Right cardiac atrium (tissue), 5 donors: ENCODE measurements around the gene RGS11. TPM values are rescaled to one million over a fixed set of nuclear protein-coding genes. Genes with fewer than 3 reads are reported as not detected.
A peak's percentile ranks its signal among the peaks of the same experiment; 100 is the strongest.
"Not testable (repeated sequence)": the region's sequence is repeated elsewhere in the genome, so short reads cannot be mapped to it uniquely, and the experiment has no call there.

Source experiments
- ATAC-seq, 2 donors: fragments of 200-7000 bp; cut with Tn5 transposase; one replicate each; pipeline versions ENCODE4 v1.8.0 to v1.9.1; 2020; ENCODE audit warnings: moderate library complexity in 2 of 2, mild to moderate bottlenecking in 1 of 2
- DNase-seq, 3 donors: peaks; one replicate each; pipeline ENCODE4 v3.0.0-alpha.2; 2020
- H3K27ac ChIP-seq: one replicate; pipeline ENCODE4 v1.5.1; 2013; ENCODE audit warnings: mild to moderate bottlenecking, low read length, control low read depth, moderate library complexity
- H3K27me3 ChIP-seq: one replicate; pipeline ENCODE4 v1.6.1; 2013; ENCODE audit not compliant: control insufficient read depth, insufficient read depth
- H3K4me1 ChIP-seq: one replicate; pipeline ENCODE4 v1.6.1; 2013; ENCODE audit warnings: low read length; ENCODE audit not compliant: control insufficient read depth, insufficient read depth
- H3K4me3 ChIP-seq: one replicate; pipeline ENCODE4 v1.5.1; 2013; ENCODE audit warnings: low read length, control low read depth
- H3K9me3 ChIP-seq: one replicate; pipeline ENCODE4 v1.6.1; 2013; ENCODE audit warnings: low read length; ENCODE audit not compliant: control insufficient read depth
- WGBS: extraction: QIAGEN DNeasy Blood & Tissue Kit; methylation state at CpG from one replicate; pipeline ENCODE4 v1.1.7; 2013; 5-methylcytosine and 5-hydroxymethylcytosine counted together
- intact Hi-C, 4 donors: fragments of 100-400 bp; cut with DNase I; formaldehyde crosslinking; loops; one replicate each; pipeline versions ENCODE4 v1.11.0 to v1.14.0; 2022 to 2023
- polyA plus RNA-seq: library from polyadenylated mRNA; stranded (reverse); fragments of 200-250 nt; gene quantifications from one replicate; pipeline ENCODE4 v1.2.3, GENCODE V29; 2013
- total RNA-seq, 4 donors: library from RNA; stranded (reverse); fragmentation: NEBNext Ultra II Directional; extraction: Animal tissue kit (Norgen Biotek cat#: 25700); gene quantifications; one replicate each; pipeline ENCODE4 v1.2.1, GENCODE V29; 2021
- donor health status: healthy with polysubstance abuse.
- donor health status: DM: no; HTN: yes; CAD: no.
- donor health status: DM: no; HTN: no; CAD: no.
- donor health status: DM: no; HTN: yes; CAD: no; lungs with severe emphysema.
- donor health status: DM: yes; HTN: yes; CAD: no.

RGS11 gene
- total and polyA plus RNA-seq, 5 donors: 11.6 to 23.8 (median 15.5) TPM

DNA sequence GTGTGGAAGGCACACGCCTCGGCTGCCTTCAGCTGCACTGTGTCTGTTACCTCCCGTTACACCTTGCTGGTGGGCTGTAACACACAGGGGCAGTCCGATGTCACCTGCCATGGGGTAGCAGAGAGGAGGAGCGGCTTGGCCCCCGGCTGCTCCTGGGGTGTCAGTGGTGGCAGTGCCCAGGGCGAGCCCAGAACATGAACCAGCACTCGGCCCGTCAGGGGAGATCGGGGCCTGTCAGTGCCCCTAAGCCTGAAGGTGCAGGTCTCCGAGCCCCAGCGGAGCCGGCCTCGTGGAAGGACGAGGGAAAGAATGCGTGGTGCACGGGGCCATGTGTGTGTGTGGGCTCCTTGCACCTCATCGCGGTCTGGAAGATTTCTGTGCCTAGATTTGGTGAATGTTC lies 15.4 kb downstream of the RGS11 start:
- H3K9me3 ChIP-seq: no peaks in the 10 kb centered on the region
- DNase-seq (peak in 2 of 3 donors; percentile 30 to 41), ATAC-seq (no peak)
- intact Hi-C loops: no loop called here
- WGBS: 94% methylated on average over 19 of the region's 19 CpGs
- no peak overlapping the region for H3K27ac ChIP-seq
- H3K4me3 ChIP-seq: no peak overlapping the region
- no peaks in the 10 kb centered on the region for H3K4me1 ChIP-seq
- no peaks in the 10 kb centered on the region for H3K27me3 ChIP-seq

GRCh38 chr16:259814-260253 lies 15.9 kb downstream of the RGS11 start:
- ATAC-seq (no peak), DNase-seq (peak in 2 of 3 donors; percentile 16 to 48)
- Histone ChIP-seq H3K4me3 (no peak overlapping the region), H3K27ac (no peak overlapping the region), H3K27me3 (no peaks in the 10 kb centered on the region), H3K9me3 (no peaks in the 10 kb centered on the region), H3K4me1 (no peaks in the 10 kb centered on the region)
- intact Hi-C loops: no loop called here
- WGBS: 93% methylated on average over 13 of the region's 13 CpGs

GRCh38 chr16:259226-259625 lies 16.5 kb downstream of the RGS11 start:
- 78% methylated on average over 10 of the region's 10 CpGs for WGBS

DNA sequence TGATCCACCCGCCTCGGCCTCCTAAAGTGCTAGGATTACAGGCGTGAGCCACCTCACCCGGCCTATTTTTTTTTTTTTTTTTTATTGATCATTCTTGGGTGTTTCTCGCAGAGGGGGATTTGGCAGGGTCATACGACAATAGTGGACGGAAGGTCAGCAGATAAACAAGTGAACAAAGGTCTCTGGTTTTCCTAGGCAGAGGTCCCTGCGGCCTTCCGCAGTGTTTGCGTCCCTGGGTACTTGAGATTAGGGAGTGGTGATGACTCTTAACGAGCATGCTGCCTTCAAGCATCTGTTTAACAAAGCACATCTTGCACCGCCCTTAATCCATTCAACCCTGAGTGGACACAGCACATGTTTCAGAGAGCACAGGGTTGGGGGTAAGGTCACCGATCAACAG lies 17.7 kb downstream of the RGS11 start:
- H3K27me3 ChIP-seq, H3K27ac ChIP-seq, H3K4me1 ChIP-seq, intact Hi-C loops, H3K4me3 ChIP-seq, H3K9me3 ChIP-seq, ATAC-seq, DNase-seq: not testable (repeated sequence)
- WGBS: 91% methylated on average over 11 of the region's 13 CpGs

More at GRCh38 chr16:259226-259625, 16.5 kb downstream of the RGS11 start:
- DNase-seq: no peak
- ATAC-seq: no peak
- Histone ChIP-seq H3K27me3 (no peaks in the 10 kb centered on the region), H3K9me3 (no peaks in the 10 kb centered on the region), H3K27ac (no peak overlapping the region), H3K4me3 (no peak overlapping the region), H3K4me1 (no peaks in the 10 kb centered on the region)
- intact Hi-C loops: no loop called here

DNA sequence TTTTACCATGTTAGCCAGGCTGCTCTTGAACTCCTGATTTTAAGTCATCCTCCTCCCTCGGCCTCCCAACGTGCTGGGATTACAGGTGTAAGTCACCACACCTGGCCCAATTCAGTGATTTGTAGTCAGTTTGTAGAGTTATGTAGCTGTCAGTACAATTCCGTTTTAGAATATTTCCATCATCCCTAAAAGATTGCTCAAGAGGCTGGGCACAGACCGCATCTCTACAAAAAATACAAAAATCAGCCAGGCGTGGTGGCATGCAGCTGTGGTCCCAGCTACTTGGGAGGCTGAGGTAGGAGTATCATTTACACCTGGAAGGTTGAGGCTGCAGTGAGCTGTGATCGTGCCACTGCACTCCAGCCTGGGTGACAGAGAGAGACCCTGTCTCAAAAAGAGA lies 20.6 kb downstream of the RGS11 start:
- no peak for ATAC-seq
- Histone ChIP-seq H3K27me3 (no peaks in the 10 kb centered on the region), H3K4me3 (no peak overlapping the region), H3K9me3 (no peaks in the 10 kb centered on the region), H3K27ac (no peak overlapping the region), H3K4me1 (peaks cover 2% of the 10 kb centered on the region)
- DNase-seq: peak in 1 of 3 donors; percentile 11
- 95% methylated on average over 6 of the region's 6 CpGs for WGBS
- intact Hi-C loops: no loop called here

DNA sequence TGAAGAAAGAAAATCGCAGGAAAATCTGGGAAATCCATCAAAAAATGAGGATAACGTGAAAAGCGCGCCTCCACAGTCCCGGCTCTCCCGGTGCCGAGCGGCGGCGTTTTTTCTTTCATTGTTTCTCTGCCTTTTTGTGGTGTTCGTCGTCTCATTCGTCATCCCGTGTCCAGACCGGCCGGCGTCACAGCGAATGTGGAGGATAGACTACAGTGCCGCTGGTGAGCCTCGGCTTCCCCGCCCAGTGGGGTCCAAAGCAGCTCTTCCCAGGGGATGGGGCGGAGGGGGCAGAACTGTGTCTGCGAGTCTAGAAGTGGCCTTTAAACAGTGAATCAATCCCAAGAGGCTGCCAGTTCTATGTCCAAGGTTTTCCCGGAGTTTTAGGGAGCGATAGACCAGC lies 21.3 kb downstream of the RGS11 start:
- no peaks in the 10 kb centered on the region for H3K27me3 ChIP-seq
- H3K27ac ChIP-seq: no peak overlapping the region
- H3K9me3 ChIP-seq: no peaks in the 10 kb centered on the region
- no peak overlapping the region for H3K4me3 ChIP-seq
- intact Hi-C loops: no loop called here
- DNase-seq (peak in 2 of 3 donors; percentile 46 to 51), ATAC-seq (no peak)
- peaks cover 2% of the 10 kb centered on the region for H3K4me1 ChIP-seq
- 97% methylated on average over 25 of the region's 25 CpGs for WGBS

GRCh38 chr16:253833-254232 lies 21.9 kb downstream of the RGS11 start:
- peak in 2 of 3 donors; percentile 11 to 25 for DNase-seq
- Histone ChIP-seq H3K4me3 (no peak overlapping the region), H3K4me1 (peaks cover 2% of the 10 kb centered on the region), H3K9me3 (no peaks in the 10 kb centered on the region), H3K27me3 (no peaks in the 10 kb centered on the region), H3K27ac (no peak overlapping the region)
- intact Hi-C loops: no loop called here
- 80% methylated on average over 6 of the region's 6 CpGs for WGBS
- peak; percentile 37 to 55 for ATAC-seq

DNA sequence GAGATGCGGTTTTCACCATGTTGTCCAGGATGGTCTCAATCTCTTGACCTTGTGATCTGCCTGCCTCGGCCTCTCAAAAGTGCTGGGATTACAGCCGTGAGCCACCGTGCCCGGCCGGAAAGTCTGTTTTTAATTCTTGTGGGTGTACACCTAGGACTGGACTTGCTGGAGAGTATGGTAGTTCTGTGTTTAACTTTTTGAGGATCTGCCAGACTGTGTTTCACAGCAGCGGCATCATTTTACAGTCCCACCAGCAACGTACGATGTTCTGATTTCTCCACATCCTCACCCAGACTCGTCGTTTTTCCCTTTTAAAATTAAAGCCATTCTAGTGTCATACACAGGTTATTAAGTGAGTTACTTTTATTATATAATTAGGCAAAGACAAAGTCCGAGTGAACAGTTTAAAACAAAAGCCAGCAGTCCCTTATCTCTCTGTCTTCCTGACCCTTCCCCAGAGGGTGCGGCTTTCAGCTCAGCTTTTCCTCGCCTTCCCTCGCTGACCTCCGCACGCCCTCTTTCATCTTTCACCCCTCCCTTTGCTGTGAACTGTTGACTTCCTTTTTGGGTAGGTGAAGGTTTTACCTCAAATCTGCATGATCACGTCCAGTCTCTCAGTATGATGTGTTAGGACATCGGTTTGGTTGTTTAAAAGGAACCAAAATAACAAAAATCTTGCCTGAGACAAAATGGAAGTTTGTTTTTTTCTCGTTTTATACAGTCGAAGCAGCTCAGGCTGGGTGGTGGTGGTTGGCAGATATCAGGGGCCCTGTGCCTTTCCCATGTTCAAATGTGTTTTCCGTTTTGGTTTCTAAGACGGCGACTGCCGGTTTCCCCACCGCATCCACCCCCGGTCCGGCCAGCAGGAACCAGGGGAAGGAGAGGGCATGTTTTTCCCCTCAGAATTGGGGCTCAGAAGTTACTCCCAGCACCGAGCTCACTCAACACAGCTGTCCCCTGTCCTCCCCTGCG lies 23.1 kb downstream of the RGS11 start:
- peak; percentile 39 to 61 (median 55) for DNase-seq
- ATAC-seq: peak; percentile 68 to 94

DNA sequence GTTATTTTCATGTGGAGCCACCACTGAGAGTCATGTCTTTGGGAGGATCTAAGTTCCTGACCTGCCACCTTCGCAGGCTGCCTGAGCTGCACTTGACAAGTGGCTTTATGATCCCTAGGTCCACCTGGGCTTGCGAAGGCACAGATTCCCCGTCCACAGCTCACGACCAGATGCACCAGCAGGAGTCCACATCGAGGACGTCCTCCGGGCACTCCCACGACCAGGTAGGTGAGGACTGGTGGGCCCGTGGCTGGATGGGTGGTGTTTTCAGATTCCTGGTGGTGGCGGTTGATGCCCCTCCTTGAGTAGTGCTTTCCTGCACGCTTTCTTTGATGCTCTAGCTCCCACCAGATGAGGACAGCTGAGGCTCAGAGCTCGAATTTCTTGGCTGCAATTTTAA lies 26.3 kb downstream of the RGS11 start:
- Histone ChIP-seq H3K27ac (no peak overlapping the region), H3K9me3 (no peaks in the 10 kb centered on the region), H3K4me1 (peaks cover 2% of the 10 kb centered on the region), H3K4me3 (no peak overlapping the region), H3K27me3 (no peaks in the 10 kb centered on the region)
- intact Hi-C loops: no loop called here
- DNase-seq: peak in 2 of 3 donors; percentile 35 to 56
- no peak for ATAC-seq
- 91% methylated on average over 12 of the region's 12 CpGs for WGBS

More for the DNA sequence above, 23.1 kb downstream of the RGS11 start:
- intact Hi-C loops: no loop called here
- Histone ChIP-seq H3K4me3 (no peak overlapping the region), H3K9me3 (no peaks in the 10 kb centered on the region), H3K27me3 (no peaks in the 10 kb centered on the region), H3K27ac (peak overlapping the region; percentile 77), H3K4me1 (peaks cover 2% of the 10 kb centered on the region)
- WGBS: 50% methylated on average over 30 of the region's 30 CpGs

DNA sequence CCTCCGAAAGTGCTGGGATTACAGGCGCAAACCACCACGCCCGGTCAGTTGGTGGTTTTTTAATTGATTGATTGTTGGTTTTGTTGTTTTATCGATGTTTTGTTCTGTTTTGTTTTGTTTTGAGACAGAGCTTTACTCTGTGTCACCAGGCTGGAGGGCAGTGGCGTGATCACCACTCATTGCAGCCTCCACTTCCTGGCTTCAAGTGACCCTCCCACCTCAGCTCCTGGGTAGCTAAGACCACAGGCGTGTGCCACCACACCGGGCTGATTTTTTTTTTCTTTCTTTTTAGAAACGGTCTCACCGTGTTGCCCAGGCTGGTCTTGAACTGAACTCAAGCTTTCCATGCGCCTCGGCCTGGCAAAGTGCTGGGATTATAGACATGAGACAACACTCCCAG lies 28.7 kb downstream of the RGS11 start:
- intact Hi-C loops: no loop called here
- Histone ChIP-seq H3K27me3 (no peaks in the 10 kb centered on the region), H3K27ac (no peak overlapping the region), H3K4me1 (no peaks in the 10 kb centered on the region), H3K9me3 (no peaks in the 10 kb centered on the region), H3K4me3 (no peak overlapping the region)
- WGBS: 95% methylated on average over 12 of the region's 12 CpGs
- DNase-seq (peak in 1 of 3 donors; percentile 2), ATAC-seq (no peak)

GRCh38 chr16:245105-245504 lies 30.6 kb downstream of the RGS11 start:
- Histone ChIP-seq H3K27ac (no peak overlapping the region), H3K27me3 (no peaks in the 10 kb centered on the region), H3K9me3 (no peaks in the 10 kb centered on the region), H3K4me3 (no peak overlapping the region), H3K4me1 (peaks cover 6% of the 10 kb centered on the region)
- intact Hi-C loops: no loop called here
- 90% methylated on average over 9 of the region's 9 CpGs for WGBS
- no peak for ATAC-seq
- DNase-seq: peak in 1 of 3 donors; percentile 18
